Measurements from ENCODE around the gene GRIA4. TPM values are rescaled to one million over a fixed set of nuclear protein-coding genes. Genes with fewer than 3 reads are reported as not detected.

Gene GRIA4
- total and polyA plus RNA-seq, 2 of the 13 experiments (the other 11 are each of a cell fraction or from before 2014, with no cell fraction given): not detected

GRCh38 chr11:105598371-105598770, 11.5 kb upstream of the GRIA4 start:
- Histone ChIP-seq H3K9ac (ENCODE audit: insufficient read depth, low read depth, low read length) (no peak overlapping the region), H3K27ac (ENCODE audit: extremely low read length, insufficient read depth, low read length) (no peak overlapping the region), H3K9me3 (ENCODE audit: low read length) (no peaks in the 10 kb centered on the region), H3K36me3 (replicated peaks in 1 of 2; ENCODE audit: control insufficient read depth in 1 of 2, insufficient read depth in 2 of 2, low read length in 2 of 2) (no peaks in the 10 kb centered on the region), H2AFZ (ENCODE audit: low read length) (no peak overlapping the region), H3K27me3 (ENCODE audit: control insufficient read depth in 1 of 2, insufficient read depth in 2 of 2, low read length in 2 of 2) (no peaks in the 10 kb centered on the region), H4K20me1 (ENCODE audit: insufficient read depth, low read length) (no peaks in the 10 kb centered on the region), H3K4me2 (ENCODE audit: low read depth, low read length) (no peak overlapping the region), H3K79me2 (ENCODE audit: insufficient read depth, low read length) (no peaks in the 10 kb centered on the region), H3K4me1 (ENCODE audit: insufficient read depth, low read length) (no peaks in the 10 kb centered on the region), H3K4me3 (replicated peaks in 1 of 3; ENCODE audit: insufficient read depth in 1 of 3, low read depth in 2 of 3, low read length in 3 of 3) (no peak overlapping the region)
- TF ChIP-seq TRIM22 (IDR thresholded peaks at IDR 0.05): no peak
- TF ChIP-seq ZMAT5 (CRISPR knock-in tag; IDR thresholded peaks at IDR 0.05; ENCODE audit: borderline replicate concordance, low read depth): no peak
- TF ChIP-seq XBP1 (CRISPR knock-in tag; IDR thresholded peaks at IDR 0.05): no peak
- TF ChIP-seq ZNF20 (CRISPR knock-in tag; IDR thresholded peaks at IDR 0.05): no peak
- no peak for TF ChIP-seq ZNF746 (CRISPR knock-in tag; IDR thresholded peaks at IDR 0.05)
- no peak for TF ChIP-seq KDM3A (CRISPR knock-in tag; IDR thresholded peaks at IDR 0.05; ENCODE audit: low read depth)
- TF ChIP-seq DMAP1 (CRISPR knock-in tag; IDR thresholded peaks at IDR 0.05): no peak
- no peak for TF ChIP-seq ZNF3 (CRISPR knock-in tag; IDR thresholded peaks at IDR 0.05)
- no peak for TF ChIP-seq NBN (conservative IDR thresholded peaks at IDR 0.05)
- no peak for TF ChIP-seq ZKSCAN1 (IDR thresholded peaks at IDR 0.05; ENCODE audit: low read length)
- TF ChIP-seq ETV6 (CRISPR knock-in tag; conservative IDR thresholded peaks at IDR 0.05): no peak
- no peak for TF ChIP-seq NFE2L1 (CRISPR knock-in tag; IDR thresholded peaks at IDR 0.05; ENCODE audit: borderline replicate concordance)
- TF ChIP-seq DNMT3B (CRISPR knock-in tag; conservative IDR thresholded peaks at IDR 0.05): no peak
- no peak for TF ChIP-seq ZNF589 (CRISPR knock-in tag; conservative IDR thresholded peaks at IDR 0.05)
- intact Hi-C loops (cut with micrococcal nuclease; ENCODE audit: unreplicated experiment): no loop called here
- no TSS peak for BruUV-seq (replicated peaks)
- in situ Hi-C loops (cut with HindIII; ENCODE audit: extremely low pct_ligation_motif_present, low pct_unique_long_range_greater_than_20kb): no loop called here
- CTCF ChIA-PET (ENCODE audit: low intra/inter-chr PET ratio, low total read pairs): no interaction called here
- FAIRE-seq (no peak), ATAC-seq (no peak), DNase-seq (ENCODE audit: low spot score) (no peak)
- POLR2A ChIA-PET: no interaction called here
- WGBS (ENCODE audit: low lambda C conversion rate): 3% methylated on average over 1 of the region's 1 CpG
